ENCODE measurements around the gene BTN3A1. TPM values are rescaled to one million over a fixed set of nuclear protein-coding genes. Genes with fewer than 3 reads are reported as not detected.
"Not testable (repeated sequence)": the region's sequence is repeated elsewhere in the genome, so short reads cannot be mapped to it uniquely, and the experiment has no call there.

Gene BTN3A1
- total RNA-seq, 2 experiments from 2014 or later, result 33.3 to 33.4 TPM

- H3K4me3 ChIP-seq (ENCODE audit: low read depth, low read length, poor library complexity, severe bottlenecking), result no peak overlapping the region
- H3K79me2 ChIP-seq (ENCODE audit: insufficient read depth, low read depth, low read length), result peaks cover under 1% of the 10 kb centered on the region; the same call in 1 of the 2 replicates
- peaks cover 32% of the 10 kb centered on the region for H3K4me1 ChIP-seq (ENCODE audit: insufficient read depth, low read length, poor library complexity, severe bottlenecking)
- BruUV-seq (replicated peaks), result no TSS peak
- DNase-seq (ENCODE audit: low spot score), result no peak
- TF ChIP-seq CTCF (conservative IDR thresholded peaks at IDR 0.05; ENCODE audit: low read length) (no peak), EZH2phosphoT487 (IDR thresholded peaks at IDR 0.05; ENCODE audit: borderline replicate concordance, low read depth, low read length) (no peak)
- ChIA-PET POLR2A (interaction anchor here (0.8 kb wide), 1 partner anchor 9 kb away, joined by 8 read pairs; no protein-coding TSS in a partner anchor), CTCF (ENCODE audit: unreplicated experiment) (no interaction called here)
- H3K4me2 ChIP-seq (ENCODE audit: low read length), result no peak overlapping the region
- intact Hi-C loops (cut with micrococcal nuclease; ENCODE audit: unreplicated experiment), result no loop called here
- no peaks in the 10 kb centered on the region for H3K9me3 ChIP-seq (ENCODE audit: low read length)
- peaks cover 82% of the 10 kb centered on the region for H3K36me3 ChIP-seq (ENCODE audit: insufficient read depth, low read length)
- H3K27ac ChIP-seq (ENCODE audit: low read depth, low read length, poor library complexity, severe bottlenecking), result no peak overlapping the region
- no peaks in the 10 kb centered on the region for H3K9me2 ChIP-seq (ENCODE audit: insufficient read depth, low read length)
- no peaks in the 10 kb centered on the region for H4K20me1 ChIP-seq (ENCODE audit: insufficient read depth, low read length)
- no peak overlapping the region for H2AFZ ChIP-seq (ENCODE audit: low read length)
These were observed 29.5 kb upstream of the BTN3A1 start for GRCh38 chr6:26372308-26373144.

DNA sequence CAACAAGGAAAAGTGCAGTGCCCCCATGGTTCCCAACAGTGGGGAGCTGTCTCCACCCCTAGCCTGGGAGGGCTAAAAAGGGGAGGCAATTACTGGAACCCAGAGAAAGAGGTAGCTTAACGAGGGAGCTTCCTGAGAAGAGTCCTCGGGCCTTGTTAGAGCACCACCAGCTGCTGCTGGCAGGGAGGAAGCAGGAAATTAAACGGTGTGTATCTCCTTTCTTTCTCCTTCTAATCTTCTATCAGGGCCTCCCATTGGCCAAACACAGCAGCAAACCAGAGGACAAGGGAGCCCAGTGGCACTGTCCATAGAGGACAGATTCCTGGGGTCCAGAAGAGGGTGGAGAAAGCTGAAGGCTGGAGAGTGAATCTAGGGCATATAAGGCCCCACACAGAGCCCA is 26.8 kb upstream of the BTN3A1 start:
- Histone ChIP-seq H4K20me1 (ENCODE audit: insufficient read depth, low read length) (no peaks in the 10 kb centered on the region), H3K4me1 (ENCODE audit: insufficient read depth, low read length, poor library complexity, severe bottlenecking) (peaks cover 18% of the 10 kb centered on the region), H2AFZ (ENCODE audit: low read length) (peak overlapping the region; percentile 71; the same call in 1 of the 2 replicates), H3K4me3 (ENCODE audit: low read depth, low read length, poor library complexity, severe bottlenecking) (peak overlapping the region; percentile 18), H3K4me2 (ENCODE audit: low read length) (peak overlapping the region; percentile 57), H3K79me2 (ENCODE audit: insufficient read depth, low read depth, low read length) (no peaks in the 10 kb centered on the region), H3K27ac (ENCODE audit: low read depth, low read length, poor library complexity, severe bottlenecking) (peak overlapping the region; percentile 79), H3K9me2 (ENCODE audit: insufficient read depth, low read length) (no peaks in the 10 kb centered on the region), H3K36me3 (ENCODE audit: insufficient read depth, low read length) (peaks cover 75% of the 10 kb centered on the region), H3K9me3 (ENCODE audit: low read length) (no peaks in the 10 kb centered on the region)
- TF ChIP-seq EZH2phosphoT487 (IDR thresholded peaks at IDR 0.05; ENCODE audit: borderline replicate concordance, low read depth, low read length) (no peak), CTCF (conservative IDR thresholded peaks at IDR 0.05; ENCODE audit: low read length) (no peak; the same call in 1 of the 2 replicates)
- ChIA-PET POLR2A (interaction anchor here (1.1 to 2.2 kb wide), 7 partner anchors 9 to 29 kb away, joined by 3 to 12 read pairs (median 6); no protein-coding TSS in a partner anchor), CTCF (ENCODE audit: unreplicated experiment) (interaction anchor here (0.8 to 0.9 kb wide), 2 partner anchors 30 to 164 kb away, joined by 3 to 4 read pairs; no protein-coding TSS in a partner anchor)
- peak; percentile 67 for DNase-seq (ENCODE audit: low spot score)
- BruUV-seq (replicated peaks), result no TSS peak
- intact Hi-C loops (cut with micrococcal nuclease; ENCODE audit: unreplicated experiment), result no loop called here

DNA sequence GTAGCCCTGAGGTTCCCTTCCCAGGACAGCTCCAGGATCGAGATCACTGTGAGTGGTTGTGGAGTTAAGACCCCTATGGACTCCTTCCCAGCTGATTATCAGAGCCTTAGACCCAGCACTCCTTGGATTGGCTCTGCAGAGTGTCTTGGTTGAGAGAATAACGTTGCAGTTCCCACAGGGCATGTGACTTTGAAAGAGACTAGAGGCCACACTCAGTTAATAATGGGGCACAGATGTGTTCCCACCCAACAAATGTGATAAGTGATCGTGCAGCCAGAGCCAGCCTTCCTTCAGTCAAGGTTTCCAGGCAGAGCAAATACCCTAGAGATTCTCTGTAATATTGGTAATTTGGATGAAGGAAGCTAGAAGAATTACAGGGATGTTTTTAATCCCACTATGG is 24.4 kb upstream of the BTN3A1 start:
- DNase-seq (ENCODE audit: low spot score), result no peak
- POLR2A ChIA-PET, result interaction anchor here (0.6 to 1.6 kb wide), 4 partner anchors 9 to 195 kb away, joined by 4 to 6 read pairs (median 5); no protein-coding TSS in a partner anchor
- TF ChIP-seq CTCF (conservative IDR thresholded peaks at IDR 0.05; ENCODE audit: low read length) (no peak), EZH2phosphoT487 (IDR thresholded peaks at IDR 0.05; ENCODE audit: borderline replicate concordance, low read depth, low read length) (no peak)
- Histone ChIP-seq H3K4me3 (ENCODE audit: low read depth, low read length, poor library complexity, severe bottlenecking) (no peak overlapping the region), H3K9me2 (ENCODE audit: insufficient read depth, low read length) (no peaks in the 10 kb centered on the region), H4K20me1 (ENCODE audit: insufficient read depth, low read length) (no peaks in the 10 kb centered on the region), H3K79me2 (ENCODE audit: insufficient read depth, low read depth, low read length) (no peaks in the 10 kb centered on the region), H3K4me1 (ENCODE audit: insufficient read depth, low read length, poor library complexity, severe bottlenecking) (peaks cover 28% of the 10 kb centered on the region), H3K36me3 (ENCODE audit: insufficient read depth, low read length) (peaks cover 53% of the 10 kb centered on the region), H2AFZ (ENCODE audit: low read length) (no peak overlapping the region), H3K9me3 (ENCODE audit: low read length) (no peaks in the 10 kb centered on the region), H3K4me2 (ENCODE audit: low read length) (no peak overlapping the region), H3K27ac (ENCODE audit: low read depth, low read length, poor library complexity, severe bottlenecking) (no peak overlapping the region)
- CTCF ChIA-PET (ENCODE audit: unreplicated experiment), result no interaction called here
- intact Hi-C loops (cut with micrococcal nuclease; ENCODE audit: unreplicated experiment), result no loop called here
- no TSS peak for BruUV-seq (replicated peaks)

GRCh38 chr6:26378143-26378542 is 23.9 kb upstream of the BTN3A1 start:
- H3K27ac ChIP-seq (ENCODE audit: low read depth, low read length, poor library complexity, severe bottlenecking); H4K20me1 ChIP-seq (ENCODE audit: insufficient read depth, low read length); BruUV-seq (replicated peaks); H3K9me3 ChIP-seq (ENCODE audit: low read length); H3K4me2 ChIP-seq (ENCODE audit: low read length); CTCF ChIA-PET (ENCODE audit: unreplicated experiment); DNase-seq (ENCODE audit: low spot score); H3K79me2 ChIP-seq (ENCODE audit: insufficient read depth, low read depth, low read length); intact Hi-C loops (cut with micrococcal nuclease; ENCODE audit: unreplicated experiment); H2AFZ ChIP-seq (ENCODE audit: low read length); H3K9me2 ChIP-seq (ENCODE audit: insufficient read depth, low read length); H3K4me3 ChIP-seq (ENCODE audit: low read depth, low read length, poor library complexity, severe bottlenecking): not testable (repeated sequence)
- Histone ChIP-seq H3K36me3 (ENCODE audit: insufficient read depth, low read length) (peaks cover 49% of the 10 kb centered on the region), H3K4me1 (ENCODE audit: insufficient read depth, low read length, poor library complexity, severe bottlenecking) (peaks cover 28% of the 10 kb centered on the region)
- POLR2A ChIA-PET, result interaction anchor here (1.1 to 1.6 kb wide), 2 partner anchors 11 to 15 kb away, joined by 4 to 6 read pairs; no protein-coding TSS in a partner anchor

All from OCI-LY7 (cell line).